Endothelial cell of umbilical vein (primary cell): ENCODE measurements around the gene RAB8B. TPM values are rescaled to one million over a fixed set of nuclear protein-coding genes. Genes with fewer than 3 reads are reported as not detected.

Source experiments
- BruUV-seq: library from RNA; stranded (reverse); fragments of 400-500 nt; replicated peaks from 2 replicates; lab custom pipeline; 2021; lab: Mats Ljungman, UMichigan
- CTCF ChIA-PET: fragments of 300-600, 350-600 bp; sonication (Branson Sonifier 250); formaldehyde crosslinking; loops from one replicate; lab custom pipeline; 2021; ENCODE audit warnings: antibody characterized with exemption, inconsistent platforms; lab: Charles Lee
- POLR2A ChIA-PET: fragments of 300-600, 350-600 bp; sonication (Branson Sonifier 250); formaldehyde crosslinking; loops from one replicate; lab custom pipeline; 2021; ENCODE audit warnings: antibody characterized with exemption, inconsistent platforms; lab: Charles Lee
- DNase-seq: peaks from one replicate; pipeline ENCODE4 v3.0.0-alpha.2; 2011; ENCODE audit warnings: low read depth, low spot score
- FAIRE-seq: peaks from 2 replicates; lab custom pipeline; 2011; peaks lifted over from hg19 to GRCh38; lab: Jason Lieb, UNC
- H2AFZ ChIP-seq: 2 replicates; pipeline ENCODE4 v1.6.0; 2012; ENCODE audit warnings: low read depth, low read length, control low read depth, inconsistent platforms
- H3K27ac ChIP-seq: 2 replicates; pipeline ENCODE4 v1.5.1; 2011; ENCODE audit warnings: low read depth, mild to moderate bottlenecking, control low read depth, low read length, moderate library complexity; ENCODE audit not compliant: insufficient read depth
- H3K27me3 ChIP-seq, 2 experiments: 2 replicates each; pipeline versions ENCODE4 v1.6.0 to v1.6.1; 2011; ENCODE audit warnings: low read length in 2 of 2, mixed read lengths in 1 of 2; ENCODE audit not compliant: control insufficient read depth in 2 of 2, insufficient read depth in 2 of 2
- H3K36me3 ChIP-seq, 2 experiments: 2 replicates in 1 of 2; 3 replicates in 1 of 2; pipeline ENCODE4 v1.5.1; 2011; ENCODE audit warnings: low read length in 2 of 2, mild to moderate bottlenecking in 1 of 2, moderate library complexity in 1 of 2; ENCODE audit not compliant: control insufficient read depth in 2 of 2, insufficient read depth in 2 of 2; ENCODE audit errors: extremely low read depth in 1 of 2
- H3K4me1 ChIP-seq: 3 replicates; pipeline ENCODE4 v1.5.1; 2011; ENCODE audit warnings: mild to moderate bottlenecking, low read length; ENCODE audit not compliant: control insufficient read depth, insufficient read depth; ENCODE audit errors: extremely low read depth
- H3K4me2 ChIP-seq: 2 replicates; pipeline ENCODE4 v1.6.1; 2011; ENCODE audit warnings: low read length, control low read depth, mixed read lengths; ENCODE audit not compliant: insufficient read depth
- H3K4me3 ChIP-seq, 3 experiments: fragments of 200-600 bp in 1 of 3; sonication (generic), shearing (Covaris generic) in 1 of 3; replicated peaks in 1 of 3; 2 replicates each; pipeline ENCODE4 v1.5.1; 2011 to 2016; ENCODE audit warnings: control low read depth in 3 of 3, low read length in 3 of 3, mild to moderate bottlenecking in 2 of 3, inconsistent platforms in 1 of 3, low read depth in 1 of 3, moderate library complexity in 1 of 3; ENCODE audit not compliant: insufficient read depth in 1 of 3
- H3K79me2 ChIP-seq: 2 replicates; pipeline ENCODE4 v1.6.0; 2012; ENCODE audit warnings: low read length, inconsistent platforms; ENCODE audit not compliant: control insufficient read depth, insufficient read depth
- H3K9ac ChIP-seq: replicated peaks from 2 replicates; pipeline ENCODE3; 2011; ENCODE audit warnings: low read length, control low read depth; ENCODE audit not compliant: insufficient read depth; ENCODE audit errors: extremely low read depth
- H3K9me1 ChIP-seq: replicated peaks from 3 replicates; pipeline ENCODE4 v1.6.0; 2011; ENCODE audit warnings: mild to moderate bottlenecking, low read length; ENCODE audit not compliant: control insufficient read depth, insufficient read depth; ENCODE audit errors: extremely low read depth
- H3K9me3 ChIP-seq: replicated peaks from 2 replicates; pipeline ENCODE4 v1.5.1; 2012; ENCODE audit warnings: low read length, inconsistent platforms; ENCODE audit not compliant: control insufficient read depth, insufficient read depth
- H4K20me1 ChIP-seq: replicated peaks from 2 replicates; pipeline ENCODE3; 2011; ENCODE audit warnings: mild to moderate bottlenecking, low read length; ENCODE audit not compliant: control insufficient read depth, insufficient read depth; ENCODE audit errors: extremely low read depth
- JUN ChIP-seq: IDR thresholded peaks from 2 replicates; pipeline ENCODE4 v1.6.1; 2011; ENCODE audit warnings: borderline replicate concordance, low read depth; ENCODE audit not compliant: insufficient read length, insufficient read depth
- MYC ChIP-seq: IDR thresholded peaks from one replicate; pipeline ENCODE4 v1.6.1; 2011; ENCODE audit warnings: mild to moderate bottlenecking, low read depth, low read length
- dilution Hi-C: fragments of 300-500 bp; cut with MboI; formaldehyde crosslinking; loops from one replicate; pipeline ENCODE4 v1.15.0; 2019; ENCODE audit warnings: low sequenced_read_pairs; ENCODE audit not compliant: extremely low pct_ligation_motif_present
- intact Hi-C: fragments of 100-400 bp; cut with micrococcal nuclease; formaldehyde crosslinking; loops from one replicate; pipeline ENCODE4 v1.10.0; 2022
- polyA plus RNA-seq, 4 experiments: library from polyadenylated mRNA; depleted of rRNA in 3 of 4; stranded (reverse) in 3 of 4; unstranded in 1 of 4; fragments of >200 nt; gene quantifications; 2 replicates each; pipeline versions ENCODE4 v1.2.1 to v1.2.3, GENCODE V29; 2011 to 2012; ENCODE audit warnings: missing spikeins in 1 of 4
- total RNA-seq: library from RNA; stranded (reverse); gene quantifications from 2 replicates; pipeline ENCODE4 v1.2.3, GENCODE V29; 2021

The RAB8B gene
- total and polyA plus RNA-seq, 2 donors (not counting 3 experiments of a cell fraction or from before 2014, with no cell fraction given), result 10.4 to 52.5 TPM

- H3K4me3 ChIP-seq, result no peak overlapping the region
- H3K36me3 ChIP-seq, result no peaks in the 10 kb centered on the region
- no peaks in the 10 kb centered on the region for H4K20me1 ChIP-seq
- no peak overlapping the region for H3K9ac ChIP-seq
- DNase-seq (no peak), FAIRE-seq (no peak)
- POLR2A ChIA-PET, result no interaction called here
- no peaks in the 10 kb centered on the region for H3K79me2 ChIP-seq
- no TSS peak for BruUV-seq
- no peak for TF ChIP-seq JUN
- no peaks in the 10 kb centered on the region for H3K9me3 ChIP-seq
- CTCF ChIA-PET, result no interaction called here
- H3K4me1 ChIP-seq, result no peaks in the 10 kb centered on the region
- no peaks in the 10 kb centered on the region for H3K9me1 ChIP-seq
- no peak overlapping the region for H3K27ac ChIP-seq
- H2AFZ ChIP-seq, result no peak overlapping the region
- dilution Hi-C loops, result no loop called here
- H3K4me2 ChIP-seq, result no peak overlapping the region
- no peaks in the 10 kb centered on the region for H3K27me3 ChIP-seq
- intact Hi-C loops, result no loop called here
These were observed 7.8 kb upstream of the RAB8B start for GRCh38 chr15:63181648-63182047.

- FAIRE-seq (no peak), DNase-seq (no peak)
- BruUV-seq, result no TSS peak
- H3K79me2 ChIP-seq, result peaks cover 8% of the 10 kb centered on the region
- H4K20me1 ChIP-seq, result no peaks in the 10 kb centered on the region
- H3K9me1 ChIP-seq, result no peaks in the 10 kb centered on the region
- H3K27ac ChIP-seq, result no peak overlapping the region
- peaks cover 6% of the 10 kb centered on the region for H3K4me1 ChIP-seq
- CTCF ChIA-PET, result interaction anchor here (1.2 to 1.5 kb wide), 4 partner anchors 9 to 217 kb away, joined by 3 to 5 read pairs (median 3); no protein-coding TSS in a partner anchor
- no peak for TF ChIP-seq JUN
- TF ChIP-seq MYC, result no peak
- no peak overlapping the region for H2AFZ ChIP-seq
- no peak overlapping the region for H3K9ac ChIP-seq
- intact Hi-C loops (no loop called here), dilution Hi-C loops (no loop called here)
- H3K4me2 ChIP-seq, result no peak overlapping the region
- POLR2A ChIA-PET, result interaction anchor here (0.6 kb wide), 1 partner anchor 9 kb away, joined by 3 read pairs; no protein-coding TSS in a partner anchor
- no peaks in the 10 kb centered on the region for H3K9me3 ChIP-seq
- H3K27me3 ChIP-seq, result no peaks in the 10 kb centered on the region
- no peak overlapping the region for H3K4me3 ChIP-seq
- no peaks in the 10 kb centered on the region for H3K36me3 ChIP-seq
These were observed 4.2 kb upstream of the RAB8B start for GRCh38 chr15:63185206-63185605.
